ENCODE measurements around the gene GDF9. TPM values are rescaled to one million over a fixed set of nuclear protein-coding genes. Genes with fewer than 3 reads are reported as not detected.

GDF9 gene
- total RNA-seq, 1 experiment from 2014 or later, result 0.51 TPM

GRCh38 chr5:132905938-132906337 lies 39.7 kb upstream of the GDF9 start:
- Mint-ChIP-seq H3K4me1 (ENCODE audit: insufficient read depth, unreplicated experiment) (peaks cover 17% of the 10 kb centered on the region), H3K27ac (ENCODE audit: low read depth, unreplicated experiment) (peak overlapping the region; percentile 1), H3K36me3 (ENCODE audit: insufficient read depth, unreplicated experiment) (peaks cover 65% of the 10 kb centered on the region), H3K4me3 (ENCODE audit: unreplicated experiment) (no peak overlapping the region), H3K27me3 (ENCODE audit: insufficient read depth, unreplicated experiment) (no peaks in the 10 kb centered on the region), H3K9me3 (ENCODE audit: unreplicated experiment) (no peaks in the 10 kb centered on the region)
- intact Hi-C loops (cut with micrococcal nuclease), result no loop called here
- ChIA-PET POLR2A (interaction anchor here (0.6 to 2.7 kb wide), 12 partner anchors 8 to 147 kb away, joined by 3 to 11 read pairs (median 4); partner anchors contain the start of genes AFF4, GDF9 and UQCRQ), CTCF (interaction anchor here (0.5 to 1.5 kb wide), 5 partner anchors 11 to 1813 kb away, joined by 3 to 5 read pairs (median 3); no protein-coding TSS in a partner anchor)
- BruUV-seq (replicated peaks), result no TSS peak
- TF ChIP-seq CTCF (IDR thresholded peaks at IDR 0.05; ENCODE audit: unreplicated experiment), result no peak
- DNase-seq (ENCODE audit: unreplicated experiment), result peak; percentile 54

GRCh38 chr5:132901730-132902129 lies 35.5 kb upstream of the GDF9 start:
- no peak for DNase-seq (ENCODE audit: unreplicated experiment)
- peaks cover 76% of the 10 kb centered on the region for H3K36me3 Mint-ChIP-seq (ENCODE audit: insufficient read depth, unreplicated experiment)
- intact Hi-C loops (cut with micrococcal nuclease), result no loop called here
- ChIA-PET POLR2A (interaction anchor here (1.7 kb wide), 1 partner anchor 61 kb away, joined by 4 read pairs; no protein-coding TSS in a partner anchor), CTCF (interaction anchor here (0.6 to 1.7 kb wide), 3 partner anchors 18 to 205 kb away, joined by 3 to 4 read pairs (median 4); no protein-coding TSS in a partner anchor)
- H3K4me3 Mint-ChIP-seq (ENCODE audit: unreplicated experiment), result no peak overlapping the region
- no TSS peak for BruUV-seq (replicated peaks)
- no peaks in the 10 kb centered on the region for H3K9me3 Mint-ChIP-seq (ENCODE audit: unreplicated experiment)
- peaks cover 6% of the 10 kb centered on the region for H3K4me1 Mint-ChIP-seq (ENCODE audit: insufficient read depth, unreplicated experiment)
- no peak overlapping the region for H3K27ac Mint-ChIP-seq (ENCODE audit: low read depth, unreplicated experiment)
- TF ChIP-seq CTCF (IDR thresholded peaks at IDR 0.05; ENCODE audit: unreplicated experiment), result no peak
- H3K27me3 Mint-ChIP-seq (ENCODE audit: insufficient read depth, unreplicated experiment), result no peaks in the 10 kb centered on the region

- Mint-ChIP-seq H3K9me3 (ENCODE audit: unreplicated experiment) (no peaks in the 10 kb centered on the region), H3K4me1 (ENCODE audit: insufficient read depth, unreplicated experiment) (peaks cover 6% of the 10 kb centered on the region), H3K36me3 (ENCODE audit: insufficient read depth, unreplicated experiment) (peaks cover 83% of the 10 kb centered on the region), H3K4me3 (ENCODE audit: unreplicated experiment) (no peak overlapping the region), H3K27me3 (ENCODE audit: insufficient read depth, unreplicated experiment) (no peaks in the 10 kb centered on the region), H3K27ac (ENCODE audit: low read depth, unreplicated experiment) (no peak overlapping the region)
- ChIA-PET CTCF (interaction anchor here (0.6 to 1.7 kb wide), 4 partner anchors 16 to 206 kb away, joined by 3 to 4 read pairs (median 4); no protein-coding TSS in a partner anchor), POLR2A (interaction anchor here (0.7 to 1.0 kb wide), 3 partner anchors 9 to 18 kb away, joined by 3 read pairs; no protein-coding TSS in a partner anchor)
- no peak for DNase-seq (ENCODE audit: unreplicated experiment)
- BruUV-seq (replicated peaks), result TSS peak; percentile 5
- no peak for TF ChIP-seq CTCF (IDR thresholded peaks at IDR 0.05; ENCODE audit: unreplicated experiment)
- intact Hi-C loops (cut with micrococcal nuclease), result no loop called here
Measured at GRCh38 chr5:132901036-132901435, 34.8 kb upstream of the GDF9 start.

- no TSS peak for BruUV-seq (replicated peaks)
Measured at GRCh38 chr5:132898094-132898493, 31.8 kb upstream of the GDF9 start.

More at GRCh38 chr5:132898094-132898493, 31.8 kb upstream of the GDF9 start:
- no peak for DNase-seq (ENCODE audit: unreplicated experiment)
- POLR2A ChIA-PET, result interaction anchor here (0.6 to 1.9 kb wide), 8 partner anchors 9 to 73 kb away, joined by 3 to 9 read pairs (median 4); no protein-coding TSS in a partner anchor
- H3K4me3 Mint-ChIP-seq (ENCODE audit: unreplicated experiment), result no peak overlapping the region
- intact Hi-C loops (cut with micrococcal nuclease), result no loop called here
- no peak overlapping the region for H3K27ac Mint-ChIP-seq (ENCODE audit: low read depth, unreplicated experiment)
- CTCF ChIA-PET, result interaction anchor here (0.6 kb wide), 1 partner anchor 190 kb away, joined by 3 read pairs; no protein-coding TSS in a partner anchor
- H3K4me1 Mint-ChIP-seq (ENCODE audit: insufficient read depth, unreplicated experiment), result no peaks in the 10 kb centered on the region
- peaks cover 94% of the 10 kb centered on the region for H3K36me3 Mint-ChIP-seq (ENCODE audit: insufficient read depth, unreplicated experiment)
- H3K27me3 Mint-ChIP-seq (ENCODE audit: insufficient read depth, unreplicated experiment), result no peaks in the 10 kb centered on the region
- no peak for TF ChIP-seq CTCF (IDR thresholded peaks at IDR 0.05; ENCODE audit: unreplicated experiment)
- no peaks in the 10 kb centered on the region for H3K9me3 Mint-ChIP-seq (ENCODE audit: unreplicated experiment)

All from MCF 10A (cell line).